ENCODE results near the gene TMEM131. TPM values are rescaled to one million over a fixed set of nuclear protein-coding genes. Genes with fewer than 3 reads are reported as not detected.
"Not testable (repeated sequence)": the region's sequence is repeated elsewhere in the genome, so short reads cannot be mapped to it uniquely, and the experiment has no call there.

TMEM131 gene
- total and polyA plus RNA-seq, 3 donors from 2014 or later, result 35.0 to 54.8 (median 49.6) TPM

DNA sequence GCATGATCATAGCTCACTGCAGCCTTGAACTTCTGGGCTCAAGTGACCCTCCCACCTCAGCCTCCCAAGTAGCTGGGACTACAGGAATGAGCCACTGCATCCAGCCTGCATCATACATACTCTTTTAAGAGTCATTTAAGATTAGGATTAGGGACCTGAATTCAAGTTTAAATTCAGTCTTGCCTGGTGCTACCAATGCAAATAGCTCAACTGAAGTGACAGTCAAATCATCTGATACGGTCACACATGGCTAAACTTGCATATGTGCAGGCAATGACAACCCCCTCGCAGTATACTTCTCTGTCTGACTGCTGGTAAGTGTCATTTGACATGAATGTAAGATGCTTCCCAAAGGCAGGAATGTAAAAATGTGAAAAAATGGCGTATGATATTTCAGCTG lies 31.8 kb upstream of the TMEM131 start:
- no peak for DNase-seq
- Histone ChIP-seq H3K9me3 (no peaks in the 10 kb centered on the region), H3K36me3 (ENCODE audit: low read depth, missing control alignments) (no peaks in the 10 kb centered on the region), H3K4me1 (peaks cover 4% of the 10 kb centered on the region), H3K4me3 (no peak overlapping the region), H3K27me3 (no peaks in the 10 kb centered on the region), H3K27ac (no peak overlapping the region)
- 84 to 91% methylated on average over 3 of the region's 3 CpGs for WGBS, 2 donors
- TF ChIP-seq, protein P1, sequence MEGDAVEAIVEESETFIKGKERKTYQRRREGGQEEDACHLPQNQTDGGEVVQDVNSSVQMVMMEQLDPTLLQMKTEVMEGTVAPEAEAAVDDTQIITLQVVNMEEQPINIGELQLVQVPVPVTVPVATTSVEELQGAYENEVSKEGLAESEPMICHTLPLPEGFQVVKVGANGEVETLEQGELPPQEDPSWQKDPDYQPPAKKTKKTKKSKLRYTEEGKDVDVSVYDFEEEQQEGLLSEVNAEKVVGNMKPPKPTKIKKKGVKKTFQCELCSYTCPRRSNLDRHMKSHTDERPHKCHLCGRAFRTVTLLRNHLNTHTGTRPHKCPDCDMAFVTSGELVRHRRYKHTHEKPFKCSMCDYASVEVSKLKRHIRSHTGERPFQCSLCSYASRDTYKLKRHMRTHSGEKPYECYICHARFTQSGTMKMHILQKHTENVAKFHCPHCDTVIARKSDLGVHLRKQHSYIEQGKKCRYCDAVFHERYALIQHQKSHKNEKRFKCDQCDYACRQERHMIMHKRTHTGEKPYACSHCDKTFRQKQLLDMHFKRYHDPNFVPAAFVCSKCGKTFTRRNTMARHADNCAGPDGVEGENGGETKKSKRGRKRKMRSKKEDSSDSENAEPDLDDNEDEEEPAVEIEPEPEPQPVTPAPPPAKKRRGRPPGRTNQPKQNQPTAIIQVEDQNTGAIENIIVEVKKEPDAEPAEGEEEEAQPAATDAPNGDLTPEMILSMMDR (IDR thresholded peaks at IDR 0.05), result no peak
- no peak for TF ChIP-seq POLR2A (IDR thresholded peaks at IDR 0.05)
- intact Hi-C loops (cut with DNase I; ENCODE audit: low total_unique reads), result no loop called here

DNA sequence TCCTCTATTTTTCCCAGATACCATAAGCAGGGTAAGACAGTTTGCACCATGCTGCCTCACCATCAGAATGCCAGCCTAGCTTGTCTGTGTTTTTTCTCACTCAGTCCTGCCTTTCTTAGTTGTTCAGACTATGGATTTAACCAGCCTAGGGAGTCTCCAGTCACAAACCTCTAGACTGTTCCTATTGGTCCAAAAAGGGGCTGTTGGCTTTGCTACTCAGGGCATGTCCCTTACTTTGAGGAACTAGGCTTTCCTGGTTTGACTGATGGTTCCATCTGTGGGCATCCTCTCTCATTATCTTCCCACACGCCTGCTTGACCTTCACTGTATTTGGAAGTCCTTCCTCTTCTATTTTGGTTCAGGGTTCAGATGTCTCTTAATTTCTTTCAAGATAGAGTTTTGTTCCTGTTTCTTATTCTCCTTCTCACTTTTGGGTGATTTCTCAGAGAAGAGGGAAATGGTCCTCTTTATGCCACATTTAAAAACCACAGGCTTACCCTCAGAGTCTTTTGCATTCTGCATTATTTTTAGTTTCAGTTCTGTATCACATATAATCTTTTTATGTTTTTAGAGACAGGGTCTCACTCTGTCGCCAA lies 31.3 kb upstream of the TMEM131 start:
- no peak for DNase-seq
- H3K4me3 ChIP-seq, result no peak overlapping the region
- no peaks in the 10 kb centered on the region for H3K9me3 ChIP-seq
- no peaks in the 10 kb centered on the region for H3K36me3 ChIP-seq (ENCODE audit: low read depth, missing control alignments)
- H3K27me3 ChIP-seq, result no peaks in the 10 kb centered on the region
- 44% methylated on average over 2 of the region's 2 CpGs for WGBS, 2 donors
- H3K27ac ChIP-seq, result no peak overlapping the region
- intact Hi-C loops (cut with DNase I; ENCODE audit: low total_unique reads), result no loop called here
- no peak for TF ChIP-seq POLR2A (IDR thresholded peaks at IDR 0.05)
- TF ChIP-seq, protein P1 (IDR thresholded peaks at IDR 0.05), result no peak
- peaks cover 4% of the 10 kb centered on the region for H3K4me1 ChIP-seq

DNA sequence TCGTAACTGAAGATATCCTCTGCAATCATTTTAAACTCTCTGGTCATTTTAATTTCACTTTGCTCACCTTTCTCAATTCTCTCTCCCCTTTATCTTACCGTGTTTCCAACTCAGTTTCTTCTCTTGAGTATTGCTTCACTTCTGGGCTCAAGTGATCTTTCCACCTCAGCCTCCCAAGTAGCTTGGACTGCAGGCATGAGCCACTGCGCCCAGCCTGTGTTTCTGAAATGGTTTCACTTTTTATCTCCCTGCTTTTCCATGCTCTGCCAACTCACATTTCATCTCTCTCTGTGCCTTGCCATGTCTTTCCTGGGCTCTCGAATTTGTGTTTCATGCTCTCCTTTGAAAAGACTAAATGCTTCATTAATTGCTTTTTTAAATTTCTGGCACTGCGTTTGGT lies 30.5 kb upstream of the TMEM131 start:
- Histone ChIP-seq H3K36me3 (ENCODE audit: low read depth, missing control alignments) (no peaks in the 10 kb centered on the region), H3K27me3 (no peaks in the 10 kb centered on the region), H3K4me1 (peaks cover 4% of the 10 kb centered on the region), H3K4me3 (no peak overlapping the region), H3K9me3 (no peaks in the 10 kb centered on the region), H3K27ac (no peak overlapping the region)
- WGBS, 2 donors, result 71 to 80% methylated on average over 5 of the region's 5 CpGs
- TF ChIP-seq, protein P1 (IDR thresholded peaks at IDR 0.05), result no peak
- no peak for TF ChIP-seq POLR2A (IDR thresholded peaks at IDR 0.05)
- intact Hi-C loops (cut with DNase I; ENCODE audit: low total_unique reads), result no loop called here
- DNase-seq, result no peak

DNA sequence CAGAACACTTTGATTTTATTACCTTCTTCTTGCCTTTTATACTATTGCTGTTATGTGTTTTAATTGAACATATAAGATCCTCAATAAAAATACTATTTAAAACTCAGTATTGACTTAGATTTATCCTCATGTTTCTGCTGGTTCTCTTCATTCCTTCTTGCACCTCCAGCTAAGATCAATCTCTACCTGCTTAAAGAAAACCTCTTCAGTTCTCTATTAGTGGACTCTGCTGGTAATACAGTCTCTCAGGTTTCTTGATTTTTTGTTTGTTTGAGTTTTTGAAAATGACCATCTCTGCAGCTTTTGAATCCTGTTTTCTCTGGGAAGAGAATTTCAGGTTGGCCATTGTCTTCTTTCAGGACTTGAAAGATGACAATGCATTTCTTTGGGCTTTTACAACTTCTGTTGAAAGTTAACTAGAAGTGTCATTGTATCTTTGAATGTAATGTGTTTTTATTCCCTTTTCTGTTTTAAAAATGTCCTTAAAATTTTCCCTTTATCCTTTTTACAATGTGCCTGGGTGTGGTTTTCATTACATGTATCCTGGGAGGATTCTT lies 29.8 kb upstream of the TMEM131 start:
- Histone ChIP-seq H3K36me3 (ENCODE audit: low read depth, missing control alignments) (no peaks in the 10 kb centered on the region), H3K4me3 (no peak overlapping the region), H3K9me3 (no peaks in the 10 kb centered on the region), H3K27me3 (no peaks in the 10 kb centered on the region), H3K27ac (no peak overlapping the region), H3K4me1 (peaks cover 4% of the 10 kb centered on the region)
- TF ChIP-seq, protein P1 (IDR thresholded peaks at IDR 0.05), result peak in 1 of 3 experiments; percentile 26
- TF ChIP-seq POLR2A (IDR thresholded peaks at IDR 0.05), result no peak
- no peak for DNase-seq
- intact Hi-C loops (cut with DNase I; ENCODE audit: low total_unique reads), result no loop called here

DNA sequence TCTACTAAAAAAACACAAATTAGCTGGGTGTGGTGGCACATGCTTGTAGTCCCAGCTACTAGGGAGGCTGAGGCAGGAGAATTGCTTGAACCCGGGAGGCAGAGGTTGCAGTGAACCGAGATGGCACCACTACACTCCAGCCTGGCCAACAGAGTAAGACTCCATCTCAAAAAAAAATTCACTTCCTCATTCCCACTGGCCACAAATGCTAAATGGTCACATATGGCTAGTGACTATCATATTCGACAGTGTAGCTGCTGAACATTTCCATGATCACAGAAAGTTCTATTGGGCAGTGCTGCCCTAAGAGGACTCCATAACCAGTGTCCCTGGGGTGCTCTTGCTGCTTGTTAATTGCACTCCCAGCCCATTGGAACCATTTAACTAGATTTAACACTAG lies 26.3 kb upstream of the TMEM131 start:
- intact Hi-C loops (cut with DNase I; ENCODE audit: low total_unique reads); H3K27ac ChIP-seq; H3K4me3 ChIP-seq; H3K27me3 ChIP-seq; H3K9me3 ChIP-seq; DNase-seq; H3K36me3 ChIP-seq (ENCODE audit: low read depth, missing control alignments); H3K4me1 ChIP-seq: not testable (repeated sequence)
- WGBS, 2 donors, result 87 to 91% methylated on average over 3 of the region's 3 CpGs

All from testis (tissue), 3 donors.